GM12892 (cell line): Measurements from ENCODE around the gene GATA2.

Experiments used
- POLR2A ChIP-seq: IDR thresholded peaks from 2 replicates; pipeline ENCODE4 v1.6.1; 2011; ENCODE audit warnings: low read depth, low read length, control low read depth
- POLR2AphosphoS5 ChIP-seq: IDR thresholded peaks from 2 replicates; pipeline ENCODE4 v1.6.1; 2011; ENCODE audit warnings: low read depth, low read length, control low read depth

- no peak for TF ChIP-seq POLR2A
- TF ChIP-seq POLR2AphosphoS5, result no peak
Observed at GRCh38 chr3:128487813-128488635, 5.0 kb downstream of the GATA2 start.
